ENCODE measurements around the gene SELENBP1.

GRCh38 chr1:151369302-151369610, 3.2 kb downstream of the SELENBP1 start:
- TF ChIP-seq CTCF (IDR thresholded peaks at IDR 0.05 in 8 of 11, conservative IDR thresholded peaks at IDR 0.05 in 3 of 11) (no peak), POLR2A (IDR thresholded peaks at IDR 0.05) (no peak)

Measured in spleen (tissue), 7 donors.